HG02885 (cell line): ENCODE results near the gene SETD6.
"Not testable (repeated sequence)": the region's sequence is repeated elsewhere in the genome, so short reads cannot be mapped to it uniquely, and the experiment has no call there.

ENCODE experiments used
- ATAC-seq: cut with Tn5 transposase; IDR thresholded peaks from one replicate; pipeline ENCODE4 v1.9.1; 2021; ENCODE audit warnings: mild to moderate bottlenecking; ENCODE audit not compliant: unreplicated experiment, poor library complexity

SETD6 gene

GRCh38 chr16:58515125-58515870 lies at the start of gene SETD6:
Gene SETD6, plus strand, starts transcription at chr16:58515517. Its CDS starts 21 bp downstream, at chr16:58515538.
- peak; percentile 78 for ATAC-seq

DNA sequence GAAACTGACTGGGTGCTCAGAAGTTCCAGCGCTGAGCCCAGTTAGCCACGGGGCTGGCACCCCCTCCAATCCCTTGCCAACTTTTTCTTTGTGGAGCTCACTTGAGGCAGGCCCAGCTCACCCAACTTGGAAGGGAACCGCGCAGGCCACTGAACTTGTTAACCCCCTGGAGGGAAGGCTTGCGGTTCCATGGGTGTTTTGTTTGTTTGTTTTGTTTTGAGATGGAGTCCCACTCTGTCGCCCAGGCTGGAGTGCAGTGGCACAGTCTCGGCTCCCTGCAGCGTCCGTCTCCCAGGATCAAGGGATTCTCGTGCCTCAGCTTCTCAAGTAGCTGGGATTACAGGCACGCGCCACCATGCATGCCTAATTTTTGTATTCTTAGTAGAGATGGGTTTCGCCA lies 49.5 kb upstream of the SETD6 start:
- no peak for ATAC-seq

DNA sequence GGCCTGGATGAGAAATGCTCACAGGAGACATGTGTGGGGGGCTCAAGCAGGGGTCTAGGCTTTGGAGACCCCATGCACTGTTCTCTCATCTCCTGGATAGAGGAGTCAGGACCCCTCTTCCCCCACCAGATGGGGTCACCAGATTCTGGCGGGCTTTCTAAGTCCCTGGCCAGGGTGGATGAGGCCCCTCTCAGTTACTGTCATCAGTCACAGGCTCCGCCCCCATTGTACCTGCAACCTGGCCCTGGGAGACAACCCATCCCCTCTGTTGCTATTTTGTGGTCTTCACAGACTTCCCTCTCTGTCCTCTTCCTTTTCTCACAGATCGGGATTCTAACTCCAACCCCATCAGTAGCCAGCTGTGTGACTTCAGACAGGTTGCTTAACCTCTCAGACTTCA lies 48.9 kb upstream of the SETD6 start:
- ATAC-seq, result no peak

DNA sequence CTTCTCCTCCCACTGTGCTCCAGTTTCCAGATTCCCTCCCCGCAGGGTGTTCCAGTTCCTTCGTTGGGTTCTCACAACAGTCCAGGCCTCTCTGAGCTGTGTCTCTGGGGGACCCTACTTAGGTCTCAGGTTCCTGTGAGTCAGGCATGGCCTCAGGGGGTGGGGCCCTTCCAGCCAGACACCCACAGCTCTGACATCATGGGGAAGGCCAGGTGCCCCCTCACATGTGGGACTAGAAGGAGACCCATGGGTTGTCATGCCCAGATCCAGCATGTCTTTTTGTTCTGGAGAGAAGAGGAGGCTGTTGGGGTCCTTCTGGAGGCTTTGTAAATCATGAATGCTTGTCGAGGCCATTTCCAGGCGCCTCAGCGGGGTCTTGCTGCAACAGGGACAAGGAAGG lies 47.4 kb upstream of the SETD6 start:
- ATAC-seq, result no peak

GRCh38 chr16:58471209-58471975 lies 43.9 kb upstream of the SETD6 start:
- no peak for ATAC-seq

- no peak for ATAC-seq
These were observed 43.1 kb upstream of the SETD6 start for GRCh38 chr16:58472266-58472665.

GRCh38 chr16:58472827-58473226 lies 42.5 kb upstream of the SETD6 start:
- no peak for ATAC-seq

- no peak for ATAC-seq
These were observed 41.0 kb upstream of the SETD6 start for GRCh38 chr16:58474296-58474695.

DNA sequence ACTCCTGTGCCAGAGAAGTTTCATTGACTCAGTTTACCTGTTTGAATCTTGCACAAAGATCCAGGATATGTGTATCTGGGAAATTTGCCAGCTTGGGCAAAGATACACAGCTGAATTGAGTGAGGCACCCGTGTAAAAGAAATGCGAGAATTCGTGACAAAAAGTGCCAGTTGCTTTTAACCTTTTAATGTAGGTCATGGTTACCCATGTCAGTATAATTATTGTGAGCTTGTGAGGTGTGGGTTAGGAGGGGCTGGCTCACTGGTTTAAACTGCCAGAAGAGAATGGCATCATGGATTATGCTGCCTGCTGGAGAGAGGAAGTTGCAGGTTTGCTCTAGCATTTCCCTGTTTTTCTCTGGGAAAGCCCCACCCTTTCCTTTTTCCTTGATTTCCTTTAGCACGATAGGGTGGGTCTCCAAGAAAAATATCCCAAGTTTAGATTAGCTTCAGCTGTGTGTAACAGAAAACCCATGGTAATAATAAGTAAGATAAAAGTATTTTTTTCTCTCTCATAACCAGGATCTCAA lies 40.2 kb upstream of the SETD6 start:
- no peak for ATAC-seq

- no peak for ATAC-seq
These were observed 38.5 kb upstream of the SETD6 start for GRCh38 chr16:58476791-58477190.

DNA sequence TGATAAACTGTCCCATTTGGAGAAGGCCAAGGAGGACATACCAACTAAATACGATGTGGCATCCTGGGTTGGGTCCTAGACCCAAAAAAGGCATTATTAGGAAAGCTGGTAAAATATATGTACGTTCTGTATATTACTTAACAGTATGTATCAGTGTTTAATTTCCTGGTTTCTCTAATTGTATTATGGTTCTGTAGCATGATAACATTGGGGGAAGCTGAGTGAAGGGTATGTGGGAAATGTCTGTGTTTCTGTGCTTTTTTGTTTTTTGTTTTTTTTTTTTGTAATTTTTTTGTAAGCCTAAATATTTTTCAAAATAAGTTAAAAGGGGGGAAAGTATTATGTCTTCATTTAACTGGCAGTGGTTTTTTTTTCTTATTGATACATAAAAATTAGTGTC lies 36.9 kb upstream of the SETD6 start:
- no peak for ATAC-seq

DNA sequence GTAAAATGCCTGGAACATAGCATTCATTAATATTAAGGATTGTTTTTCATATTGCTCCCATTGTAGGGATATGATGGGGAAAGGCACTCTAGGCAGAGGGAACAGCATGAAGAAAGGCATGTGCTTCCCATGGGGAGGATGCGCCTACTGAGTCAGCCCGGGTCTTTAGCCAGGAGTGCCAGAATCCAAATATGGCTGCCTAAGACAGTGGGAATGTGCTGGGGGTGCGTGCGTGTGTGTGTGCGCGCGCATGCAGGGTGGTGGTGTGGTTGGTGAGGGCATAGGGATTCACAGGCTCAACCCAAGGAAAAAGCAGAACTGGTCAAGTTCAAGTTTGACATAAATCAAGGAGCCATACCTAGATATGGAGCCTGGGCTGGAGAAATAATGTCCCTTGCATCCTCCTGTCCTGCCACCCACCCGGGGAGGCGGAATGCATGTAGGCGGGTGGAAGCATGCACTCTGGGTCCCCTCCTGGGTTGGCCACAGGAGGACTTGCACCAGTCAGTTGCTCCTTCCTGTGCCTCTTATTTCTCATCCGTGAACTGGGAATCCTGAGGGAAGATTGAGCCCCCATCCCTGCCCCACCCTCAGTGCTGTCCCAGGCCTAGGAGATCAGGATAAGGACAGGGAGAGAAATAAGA lies 34.0 kb upstream of the SETD6 start:
- no peak for ATAC-seq

DNA sequence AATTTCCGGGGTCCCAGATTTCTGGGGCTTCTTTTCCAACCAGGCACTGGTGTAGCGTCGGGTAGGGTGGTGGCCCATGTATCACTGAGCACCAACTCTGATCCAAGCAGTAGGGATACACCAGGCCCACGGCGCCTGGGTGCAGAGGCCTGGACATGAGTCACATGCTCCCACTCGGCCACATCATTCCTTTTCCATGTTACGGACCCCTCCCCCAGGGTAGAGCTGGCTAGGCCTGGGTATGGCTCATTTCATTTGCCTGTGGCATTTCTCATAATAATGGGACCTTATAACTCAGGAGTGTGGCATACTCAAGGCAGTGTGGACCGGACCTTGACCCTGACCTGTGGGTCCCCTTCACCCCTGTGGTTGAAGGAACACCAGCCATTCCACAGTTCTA lies 33.4 kb upstream of the SETD6 start:
- ATAC-seq, result no peak

GRCh38 chr16:58485184-58485887 lies 30.0 kb upstream of the SETD6 start:
- ATAC-seq, result no peak

GRCh38 chr16:58487566-58488351 lies 27.6 kb upstream of the SETD6 start:
- ATAC-seq, result peak; percentile 79

GRCh38 chr16:58488531-58488930 lies 26.8 kb upstream of the SETD6 start:
- ATAC-seq, result no peak

- ATAC-seq, result no peak
These were observed 25.3 kb upstream of the SETD6 start for GRCh38 chr16:58490065-58490464.

DNA sequence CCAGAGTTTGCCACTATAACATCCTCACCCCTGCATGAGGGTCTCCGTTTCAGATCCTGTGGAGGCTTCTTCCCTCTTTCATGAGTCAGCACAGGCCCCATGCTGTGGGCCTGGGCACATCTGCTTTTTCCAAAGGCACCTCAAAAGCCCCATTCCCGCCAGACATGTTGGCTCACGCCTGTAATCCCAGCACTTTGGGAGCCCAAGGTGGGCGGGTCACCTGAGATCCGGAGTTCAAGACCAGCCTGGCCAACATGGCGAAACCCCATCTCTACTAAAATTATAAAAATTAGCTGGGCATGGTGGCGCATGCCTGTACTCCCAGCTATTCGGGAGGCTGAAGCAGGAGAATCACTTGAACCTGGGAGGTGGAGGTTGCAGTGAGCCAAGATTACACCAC lies 24.8 kb upstream of the SETD6 start:
- not testable (repeated sequence) for ATAC-seq

DNA sequence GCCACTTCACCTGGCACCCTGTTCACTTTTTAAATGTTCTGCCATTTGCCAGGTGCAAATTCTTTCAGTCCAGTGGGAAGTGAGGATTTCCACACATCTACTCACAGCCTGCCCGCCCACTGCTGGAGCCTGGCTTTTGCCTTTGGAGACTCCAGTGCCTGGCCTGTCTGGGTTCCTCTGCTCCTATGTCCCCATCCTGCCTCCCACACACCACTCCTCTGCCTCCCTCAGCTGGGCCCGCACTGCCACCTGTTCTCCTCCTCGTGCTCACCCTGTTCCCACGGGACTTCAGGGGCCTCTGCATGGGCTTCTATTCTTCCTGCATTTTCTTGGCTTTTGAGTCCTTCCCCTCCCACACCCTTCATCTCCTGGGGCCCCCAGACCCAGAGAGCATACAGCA lies 23.3 kb upstream of the SETD6 start:
- ATAC-seq, result no peak

GRCh38 chr16:58492735-58493134 lies 22.6 kb upstream of the SETD6 start:
- no peak for ATAC-seq
